Measurements from ENCODE around the gene ITPR2. TPM values are rescaled to one million over a fixed set of nuclear protein-coding genes. Genes with fewer than 3 reads are reported as not detected.

ITPR2 gene
- total RNA-seq, 4 donors from 2014 or later: 34.1 to 53.0 (median 41.0) TPM

GRCh38 chr12:26620907-26621306 lies 212.1 kb downstream of the ITPR2 start:
- TF ChIP-seq CTCF (IDR thresholded peaks at IDR 0.05; ENCODE audit: low read depth): no peak

- no peak for TF ChIP-seq CTCF (IDR thresholded peaks at IDR 0.05; ENCODE audit: low read depth)
Observed at GRCh38 chr12:26617513-26617912, 215.5 kb downstream of the ITPR2 start.

- TF ChIP-seq CTCF (IDR thresholded peaks at IDR 0.05; ENCODE audit: low read depth): no peak
Observed at GRCh38 chr12:26614011-26614616, 218.9 kb downstream of the ITPR2 start.

- TF ChIP-seq CTCF (IDR thresholded peaks at IDR 0.05; ENCODE audit: low read depth): no peak
Observed at GRCh38 chr12:26612203-26612602, 220.8 kb downstream of the ITPR2 start.

- no peak for TF ChIP-seq CTCF (IDR thresholded peaks at IDR 0.05; ENCODE audit: low read depth)
Observed at GRCh38 chr12:26611598-26611997, 221.4 kb downstream of the ITPR2 start.

GRCh38 chr12:26610774-26611173 lies 222.2 kb downstream of the ITPR2 start:
- TF ChIP-seq CTCF (IDR thresholded peaks at IDR 0.05; ENCODE audit: low read depth): no peak

- TF ChIP-seq CTCF (IDR thresholded peaks at IDR 0.05; ENCODE audit: low read depth): no peak
Observed at GRCh38 chr12:26609986-26610385, 223.0 kb downstream of the ITPR2 start.
